ENCODE data around the gene DUSP1.

Gene DUSP1

DNA sequence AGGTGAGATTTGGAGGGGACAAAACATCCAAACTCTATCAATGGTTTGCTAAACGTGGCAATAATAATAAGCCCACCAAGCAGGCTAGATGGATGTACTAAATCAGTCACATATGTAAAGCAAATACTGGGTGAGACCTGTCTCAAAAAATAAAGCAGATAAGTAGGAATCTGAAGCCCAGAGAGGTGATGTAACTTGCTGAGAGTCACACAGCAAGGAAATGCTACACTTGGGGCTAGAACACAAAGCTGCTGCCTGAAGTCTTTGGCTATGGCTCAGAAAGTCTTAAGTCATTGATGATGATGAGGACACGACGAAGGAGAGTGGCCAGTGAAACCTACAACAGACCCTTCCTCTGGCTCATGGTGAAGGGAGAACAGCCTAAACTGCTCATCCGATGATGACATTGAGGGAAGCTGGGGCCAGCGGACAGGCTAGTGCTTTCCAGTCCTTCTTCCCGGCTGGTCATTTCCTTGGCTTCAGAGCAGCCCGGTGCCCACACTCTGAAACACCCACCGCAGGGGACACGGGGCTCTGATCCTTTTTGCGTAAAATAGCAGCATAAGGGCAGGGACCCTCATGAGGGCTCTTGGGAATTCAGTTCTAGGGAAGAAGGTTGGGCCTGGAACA is 14.1 kb downstream of the DUSP1 start:
- Histone ChIP-seq H3K9me3 (ENCODE audit: control insufficient read depth in 5 of 5, low read length in 5 of 5) (peaks cover 0 to 5% (median 0%) of the 10 kb centered on the region in 5 donors), H3K27me3 (ENCODE audit: control insufficient read depth in 5 of 5, insufficient read depth in 4 of 5, low read length in 5 of 5) (no peaks in the 10 kb centered on the region), H3K36me3 (ENCODE audit: control insufficient read depth in 5 of 5, insufficient read depth in 5 of 5, low read length in 5 of 5) (no peaks in the 10 kb centered on the region), H3K4me1 (ENCODE audit: control insufficient read depth in 5 of 5, insufficient read depth in 5 of 5, low read length in 5 of 5) (peaks cover 7 to 18% (median 14%) of the 10 kb centered on the region in 5 donors), H3K4me3 (ENCODE audit: low read depth in 1 of 5, low read length in 5 of 5) (no peak overlapping the region), H3K9ac (ENCODE audit: low read length in 5 of 5) (no peak overlapping the region), H3K27ac (ENCODE audit: low read depth, low read length) (peak overlapping the region; percentile 73)

DNA sequence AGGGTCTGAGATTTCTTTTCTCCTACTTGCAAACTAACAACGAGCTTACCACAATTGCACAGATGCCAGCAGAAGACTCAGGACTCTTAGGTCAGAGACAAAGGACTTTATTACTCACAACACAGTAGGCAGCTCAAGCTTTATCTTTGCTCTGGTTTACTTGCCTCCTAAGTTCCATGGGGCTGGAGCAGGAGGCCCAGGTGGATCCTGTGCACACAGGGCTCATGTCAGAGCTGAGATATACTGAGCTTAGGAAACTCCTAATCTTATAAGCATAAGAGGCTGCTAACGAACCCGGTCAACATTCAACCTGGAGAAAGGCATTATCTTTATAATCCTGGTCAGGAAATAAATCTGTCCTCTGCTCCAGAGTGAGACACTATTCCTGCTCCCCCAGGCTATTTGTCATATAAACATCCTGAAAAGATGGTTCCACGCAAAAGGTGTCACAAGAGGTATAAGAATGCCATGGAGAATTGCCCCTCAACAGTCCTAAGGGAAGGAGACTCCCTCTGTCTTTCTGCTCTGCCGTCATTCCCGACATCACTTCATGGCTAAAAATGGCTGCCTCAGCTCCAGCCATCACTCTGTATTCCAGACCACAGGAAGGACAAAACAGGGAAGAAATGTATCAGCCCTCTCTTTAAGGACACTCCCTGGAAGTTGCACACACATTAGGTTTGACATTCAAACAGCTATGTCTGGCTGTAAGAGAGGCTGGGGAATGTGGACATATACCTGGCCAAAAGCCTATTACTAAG is 16.2 kb downstream of the DUSP1 start:
- H3K9me3 ChIP-seq (ENCODE audit: control insufficient read depth in 5 of 5, low read length in 5 of 5), result no peaks in the 10 kb centered on the region
- H3K4me1 ChIP-seq (ENCODE audit: control insufficient read depth in 5 of 5, insufficient read depth in 5 of 5, low read length in 5 of 5), result peaks cover 11 to 33% (median 24%) of the 10 kb centered on the region in 5 donors
- H3K36me3 ChIP-seq (ENCODE audit: control insufficient read depth in 5 of 5, insufficient read depth in 5 of 5, low read length in 5 of 5), result no peaks in the 10 kb centered on the region
- H3K27ac ChIP-seq (ENCODE audit: low read depth, low read length), result no peak overlapping the region
- no peaks in the 10 kb centered on the region for H3K27me3 ChIP-seq (ENCODE audit: control insufficient read depth in 5 of 5, insufficient read depth in 4 of 5, low read length in 5 of 5)
- H3K9ac ChIP-seq (ENCODE audit: low read length in 5 of 5), result no peak overlapping the region
- no peak overlapping the region for H3K4me3 ChIP-seq (ENCODE audit: low read depth in 1 of 5, low read length in 5 of 5)

DNA sequence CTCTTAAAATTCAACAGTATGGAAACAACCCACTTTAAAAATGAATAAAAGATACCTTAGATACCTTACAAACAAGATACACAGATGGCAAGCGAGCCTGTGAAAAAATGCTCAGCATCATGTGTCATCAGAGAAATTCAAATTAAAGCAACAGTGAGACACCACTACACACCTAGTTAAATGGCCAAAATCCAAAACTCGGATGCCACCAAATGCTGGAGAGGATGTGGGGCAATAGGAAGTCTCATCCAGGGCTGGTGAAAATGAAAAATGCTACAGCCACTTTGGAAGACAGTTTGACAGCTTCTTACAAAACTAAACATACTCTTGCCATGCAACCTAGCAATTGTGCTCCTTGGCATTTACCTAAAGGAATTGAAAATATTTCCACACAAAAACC is 17.9 kb downstream of the DUSP1 start:
- H3K27ac ChIP-seq (ENCODE audit: low read depth, low read length), result no peak overlapping the region
- no peak overlapping the region for H3K4me3 ChIP-seq (ENCODE audit: low read depth in 1 of 5, low read length in 5 of 5)
- H3K9ac ChIP-seq (ENCODE audit: low read length in 5 of 5), result no peak overlapping the region
- H3K36me3 ChIP-seq (ENCODE audit: control insufficient read depth in 5 of 5, insufficient read depth in 5 of 5, low read length in 5 of 5), result no peaks in the 10 kb centered on the region
- H3K4me1 ChIP-seq (ENCODE audit: control insufficient read depth in 5 of 5, insufficient read depth in 5 of 5, low read length in 5 of 5), result peaks cover 9 to 41% (median 32%) of the 10 kb centered on the region in 5 donors
- H3K27me3 ChIP-seq (ENCODE audit: control insufficient read depth in 5 of 5, insufficient read depth in 4 of 5, low read length in 5 of 5), result no peaks in the 10 kb centered on the region
- no peaks in the 10 kb centered on the region for H3K9me3 ChIP-seq (ENCODE audit: control insufficient read depth in 5 of 5, low read length in 5 of 5)

DNA sequence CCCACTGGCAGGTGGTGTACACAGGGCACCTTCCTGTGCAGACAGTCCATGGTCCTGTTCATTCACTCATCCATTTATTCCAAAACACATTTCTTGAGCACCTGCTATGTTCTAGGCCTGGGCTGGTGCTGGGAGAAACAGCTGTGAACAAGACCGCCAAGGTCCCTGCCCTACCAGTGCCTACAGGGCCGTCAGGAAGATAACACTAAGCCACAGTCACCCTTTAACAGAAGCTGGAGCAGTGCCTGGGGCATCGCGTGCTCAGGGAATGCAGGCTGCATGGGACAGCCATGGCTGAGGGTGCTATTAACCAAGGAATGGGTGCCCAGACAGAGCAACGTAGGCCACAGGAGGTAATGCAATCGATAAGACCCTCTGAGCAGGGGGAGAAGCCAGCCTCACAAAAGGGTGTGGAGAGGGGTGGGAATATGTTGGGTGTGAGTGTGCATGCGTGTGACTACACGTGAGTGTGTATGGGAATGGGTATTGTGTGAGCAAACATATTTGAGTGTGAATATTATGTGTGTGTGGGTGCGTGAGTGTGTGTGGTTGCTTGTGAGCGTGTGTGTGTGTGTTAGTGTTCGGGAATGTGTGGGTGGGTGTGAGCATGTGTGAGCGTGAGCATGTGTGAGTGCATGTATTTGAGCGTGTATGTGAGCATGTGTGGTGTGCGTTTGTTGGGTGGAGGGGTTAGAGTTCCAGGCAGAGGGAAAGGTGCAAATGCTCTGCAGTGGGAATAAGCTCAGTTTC is 19.1 kb downstream of the DUSP1 start:
- Histone ChIP-seq H3K4me1 (ENCODE audit: control insufficient read depth in 5 of 5, insufficient read depth in 5 of 5, low read length in 5 of 5) (peaks cover 12 to 35% (median 29%) of the 10 kb centered on the region in 5 donors), H3K9me3 (ENCODE audit: control insufficient read depth in 5 of 5, low read length in 5 of 5) (peaks cover 0 to 3% (median 0%) of the 10 kb centered on the region in 5 donors), H3K9ac (ENCODE audit: low read length in 5 of 5) (no peak overlapping the region), H3K4me3 (ENCODE audit: low read depth in 1 of 5, low read length in 5 of 5) (no peak overlapping the region), H3K27me3 (ENCODE audit: control insufficient read depth in 5 of 5, insufficient read depth in 4 of 5, low read length in 5 of 5) (no peaks in the 10 kb centered on the region), H3K27ac (ENCODE audit: low read depth, low read length) (no peak overlapping the region), H3K36me3 (ENCODE audit: control insufficient read depth in 5 of 5, insufficient read depth in 5 of 5, low read length in 5 of 5) (no peaks in the 10 kb centered on the region)

DNA sequence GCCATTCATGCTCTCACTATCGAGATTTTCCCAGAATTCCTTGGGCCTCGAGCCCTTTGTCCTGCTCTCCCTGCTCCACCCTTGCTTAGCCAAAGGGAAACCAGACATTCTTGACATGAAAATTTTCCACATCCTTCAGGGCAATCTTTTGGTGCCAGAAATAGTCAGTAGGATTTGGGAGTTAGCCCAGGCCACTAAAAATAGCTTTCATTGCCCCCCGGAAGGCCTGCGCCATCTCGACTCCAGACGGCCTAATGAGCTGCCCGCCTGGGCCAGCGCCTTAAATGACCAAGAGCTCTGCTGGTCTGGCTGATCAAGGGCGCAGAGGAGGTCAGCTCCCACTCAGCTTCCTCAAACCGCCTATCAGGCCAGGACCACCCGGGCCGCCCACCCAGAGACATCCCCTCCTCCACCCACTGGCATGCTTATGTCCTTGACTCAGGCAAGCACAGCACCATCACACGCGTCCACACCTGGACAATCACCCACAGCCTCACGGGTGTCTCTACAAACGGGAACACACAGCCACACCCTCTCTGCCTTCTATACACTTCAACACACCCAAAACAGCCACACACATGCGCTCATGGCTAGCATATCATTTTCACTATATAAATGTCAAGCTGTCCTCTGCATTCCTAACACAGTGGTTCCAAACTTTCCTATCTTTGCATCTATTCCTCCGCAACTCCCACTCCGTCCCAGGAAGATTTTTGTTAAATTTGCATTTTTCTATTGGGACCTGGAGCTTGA is 20.9 kb downstream of the DUSP1 start:
- Histone ChIP-seq H3K9me3 (ENCODE audit: control insufficient read depth in 5 of 5, low read length in 5 of 5) (peaks cover 0 to 3% (median 0%) of the 10 kb centered on the region in 5 donors), H3K27ac (ENCODE audit: low read depth, low read length) (peak overlapping the region; percentile 46), H3K4me3 (ENCODE audit: low read depth in 1 of 5, low read length in 5 of 5) (no peak overlapping the region), H3K9ac (ENCODE audit: low read length in 5 of 5) (no peak overlapping the region), H3K36me3 (ENCODE audit: control insufficient read depth in 5 of 5, insufficient read depth in 5 of 5, low read length in 5 of 5) (no peaks in the 10 kb centered on the region), H3K27me3 (ENCODE audit: control insufficient read depth in 5 of 5, insufficient read depth in 4 of 5, low read length in 5 of 5) (no peaks in the 10 kb centered on the region), H3K4me1 (ENCODE audit: control insufficient read depth in 5 of 5, insufficient read depth in 5 of 5, low read length in 5 of 5) (peaks cover 12 to 35% (median 29%) of the 10 kb centered on the region in 5 donors)

DNA sequence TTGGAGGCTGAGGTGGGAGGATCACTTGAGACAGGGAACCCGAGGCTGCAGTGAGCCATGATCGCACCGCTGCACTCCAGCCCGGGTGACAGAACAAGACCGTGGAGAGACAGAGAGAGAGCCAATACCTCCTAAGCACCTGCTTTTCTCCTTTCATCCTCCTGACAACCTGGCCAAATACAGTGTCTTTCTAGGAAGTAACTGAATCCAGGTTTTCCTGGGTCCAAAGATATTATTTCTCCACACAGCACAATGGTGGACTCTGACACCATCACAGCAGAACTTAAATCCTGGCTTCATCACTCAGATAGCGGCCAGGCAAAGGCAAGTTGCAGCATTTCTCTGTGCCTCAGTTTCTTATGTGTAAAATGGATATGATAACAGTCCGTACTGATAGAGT is 21.9 kb downstream of the DUSP1 start:
- H3K4me1 ChIP-seq (ENCODE audit: control insufficient read depth in 5 of 5, insufficient read depth in 5 of 5, low read length in 5 of 5), result peaks cover 12 to 38% (median 29%) of the 10 kb centered on the region in 5 donors
- no peak overlapping the region for H3K4me3 ChIP-seq (ENCODE audit: low read depth in 1 of 5, low read length in 5 of 5)
- H3K27me3 ChIP-seq (ENCODE audit: control insufficient read depth in 5 of 5, insufficient read depth in 4 of 5, low read length in 5 of 5), result no peaks in the 10 kb centered on the region
- no peak overlapping the region for H3K9ac ChIP-seq (ENCODE audit: low read length in 5 of 5)
- H3K27ac ChIP-seq (ENCODE audit: low read depth, low read length), result peak overlapping the region; percentile 46
- H3K9me3 ChIP-seq (ENCODE audit: control insufficient read depth in 5 of 5, low read length in 5 of 5), result peaks cover 0 to 3% (median 0%) of the 10 kb centered on the region in 5 donors
- H3K36me3 ChIP-seq (ENCODE audit: control insufficient read depth in 5 of 5, insufficient read depth in 5 of 5, low read length in 5 of 5), result no peaks in the 10 kb centered on the region

DNA sequence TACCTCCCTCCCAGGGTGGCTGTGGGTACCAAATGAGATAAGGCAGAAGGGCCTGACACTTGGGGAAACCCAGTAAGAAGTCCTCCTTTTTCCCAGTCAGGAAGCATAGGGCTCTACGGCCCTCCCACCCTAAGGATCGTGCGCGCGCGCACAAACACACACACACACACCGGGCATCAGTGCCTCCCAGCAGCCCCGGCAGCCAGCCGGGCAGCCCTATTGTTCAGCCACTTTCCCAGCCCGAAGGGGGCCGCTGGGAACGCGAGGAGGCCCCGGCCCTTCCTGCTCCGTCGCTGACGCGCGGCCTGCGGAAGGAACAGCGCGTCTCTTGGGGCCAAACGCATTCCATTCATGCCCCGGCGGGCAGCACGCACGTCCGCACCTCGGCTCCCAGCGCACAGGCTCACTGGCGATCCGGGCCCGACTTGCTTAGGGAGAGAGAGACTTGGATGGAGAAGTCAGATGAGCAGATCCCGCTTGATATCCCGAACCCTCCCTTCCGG is 22.6 kb downstream of the DUSP1 start:
- Histone ChIP-seq H3K36me3 (ENCODE audit: control insufficient read depth in 5 of 5, insufficient read depth in 5 of 5, low read length in 5 of 5) (no peaks in the 10 kb centered on the region), H3K4me1 (ENCODE audit: control insufficient read depth in 5 of 5, insufficient read depth in 5 of 5, low read length in 5 of 5) (peaks cover 12 to 39% (median 29%) of the 10 kb centered on the region in 5 donors), H3K27ac (ENCODE audit: low read depth, low read length) (peak overlapping the region; percentile 62), H3K4me3 (ENCODE audit: low read depth in 1 of 5, low read length in 5 of 5) (peak overlapping the region in 2 of 5 donors; percentile 20 to 42), H3K9ac (ENCODE audit: low read length in 5 of 5) (peak overlapping the region in 1 of 5 donors; percentile 38), H3K27me3 (ENCODE audit: control insufficient read depth in 5 of 5, insufficient read depth in 4 of 5, low read length in 5 of 5) (no peaks in the 10 kb centered on the region), H3K9me3 (ENCODE audit: control insufficient read depth in 5 of 5, low read length in 5 of 5) (peaks cover 0 to 3% (median 0%) of the 10 kb centered on the region in 5 donors)

DNA sequence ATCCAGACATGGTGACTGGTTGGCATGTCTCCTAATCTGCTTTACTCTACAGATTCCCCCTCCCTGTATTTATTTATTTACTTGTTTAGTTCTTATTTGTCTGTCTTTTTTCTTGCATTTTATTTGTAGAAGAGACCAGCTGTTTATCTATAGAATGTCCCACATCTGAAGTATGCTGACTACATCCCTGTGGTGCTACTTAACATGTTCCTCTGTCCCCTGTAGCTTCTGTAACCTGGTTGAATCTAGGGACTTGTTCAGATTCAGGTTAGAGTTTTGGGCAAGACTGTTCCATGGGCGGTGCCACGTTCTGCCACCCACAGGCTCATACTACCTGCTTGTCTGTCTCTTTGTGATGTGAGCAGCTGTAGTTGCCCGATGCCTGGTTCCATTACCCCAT is 23.5 kb downstream of the DUSP1 start:
- H3K9ac ChIP-seq (ENCODE audit: low read length in 5 of 5), result no peak overlapping the region
- peak overlapping the region; percentile 62 for H3K27ac ChIP-seq (ENCODE audit: low read depth, low read length)
- H3K27me3 ChIP-seq (ENCODE audit: control insufficient read depth in 5 of 5, insufficient read depth in 4 of 5, low read length in 5 of 5), result no peaks in the 10 kb centered on the region
- no peaks in the 10 kb centered on the region for H3K36me3 ChIP-seq (ENCODE audit: control insufficient read depth in 5 of 5, insufficient read depth in 5 of 5, low read length in 5 of 5)
- H3K4me1 ChIP-seq (ENCODE audit: control insufficient read depth in 5 of 5, insufficient read depth in 5 of 5, low read length in 5 of 5), result peaks cover 12 to 39% (median 29%) of the 10 kb centered on the region in 5 donors
- peaks cover 0 to 3% (median 0%) of the 10 kb centered on the region in 5 donors for H3K9me3 ChIP-seq (ENCODE audit: control insufficient read depth in 5 of 5, low read length in 5 of 5)
- H3K4me3 ChIP-seq (ENCODE audit: low read depth in 1 of 5, low read length in 5 of 5), result no peak overlapping the region

DNA sequence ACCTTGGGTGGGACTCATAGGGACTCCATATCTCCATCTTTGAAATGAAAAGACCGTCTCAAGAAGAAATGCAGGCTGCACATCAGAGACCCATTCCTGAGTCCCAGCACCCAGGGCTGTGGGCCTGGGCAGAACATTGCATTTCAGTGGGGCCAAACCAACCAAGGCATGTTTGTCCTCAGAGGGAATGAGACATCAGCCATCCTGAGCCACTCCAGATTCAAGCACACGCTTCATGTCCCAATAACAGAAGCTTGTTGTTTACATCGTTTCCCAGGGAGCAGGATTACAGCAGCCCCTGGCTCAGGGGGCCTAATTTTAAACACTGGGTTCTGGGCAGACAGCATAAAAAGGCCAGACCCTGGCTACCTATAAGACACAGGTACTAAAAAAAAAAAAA is 24.3 kb downstream of the DUSP1 start:
- Histone ChIP-seq H3K4me3 (ENCODE audit: low read depth in 1 of 5, low read length in 5 of 5) (no peak overlapping the region), H3K27me3 (ENCODE audit: control insufficient read depth in 5 of 5, insufficient read depth in 4 of 5, low read length in 5 of 5) (no peaks in the 10 kb centered on the region), H3K27ac (ENCODE audit: low read depth, low read length) (no peak overlapping the region), H3K36me3 (ENCODE audit: control insufficient read depth in 5 of 5, insufficient read depth in 5 of 5, low read length in 5 of 5) (no peaks in the 10 kb centered on the region), H3K9ac (ENCODE audit: low read length in 5 of 5) (no peak overlapping the region), H3K4me1 (ENCODE audit: control insufficient read depth in 5 of 5, insufficient read depth in 5 of 5, low read length in 5 of 5) (peaks cover 12 to 39% (median 30%) of the 10 kb centered on the region in 5 donors), H3K9me3 (ENCODE audit: control insufficient read depth in 5 of 5, low read length in 5 of 5) (peaks cover 0 to 3% (median 0%) of the 10 kb centered on the region in 5 donors)

All from subcutaneous abdominal adipose tissue (tissue), 5 donors.